Suppressor macrophage (primary cell): ENCODE results near the gene PLXDC2.
"Not testable (repeated sequence)": the region's sequence is repeated elsewhere in the genome, so short reads cannot be mapped to it uniquely, and the experiment has no call there.

ENCODE experiments used
- DNase-seq, 4 experiments: peaks; one replicate each; pipeline ENCODE4 v3.0.0-alpha.2; 2020 to 2022

The PLXDC2 gene

DNA sequence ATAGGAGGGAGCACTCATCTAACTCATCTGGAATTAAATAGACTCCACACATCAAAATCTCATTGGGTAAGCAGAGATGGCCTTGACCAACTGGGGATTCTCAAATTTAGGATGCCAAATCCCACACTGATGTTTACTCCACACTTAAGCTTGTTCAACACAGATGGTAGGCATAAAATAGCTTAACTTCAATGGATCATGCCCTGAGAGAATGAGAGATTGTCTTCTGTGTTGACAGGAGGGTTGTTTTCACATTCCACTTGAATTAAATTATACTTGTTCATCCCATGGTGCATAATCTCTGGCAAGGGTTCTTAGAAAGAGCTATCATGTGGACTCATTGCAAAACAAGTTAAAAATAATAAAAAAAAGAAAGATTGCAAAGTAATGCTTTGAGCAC, 391.4 kb downstream of the PLXDC2 start:
- DNase-seq: no peak

DNA sequence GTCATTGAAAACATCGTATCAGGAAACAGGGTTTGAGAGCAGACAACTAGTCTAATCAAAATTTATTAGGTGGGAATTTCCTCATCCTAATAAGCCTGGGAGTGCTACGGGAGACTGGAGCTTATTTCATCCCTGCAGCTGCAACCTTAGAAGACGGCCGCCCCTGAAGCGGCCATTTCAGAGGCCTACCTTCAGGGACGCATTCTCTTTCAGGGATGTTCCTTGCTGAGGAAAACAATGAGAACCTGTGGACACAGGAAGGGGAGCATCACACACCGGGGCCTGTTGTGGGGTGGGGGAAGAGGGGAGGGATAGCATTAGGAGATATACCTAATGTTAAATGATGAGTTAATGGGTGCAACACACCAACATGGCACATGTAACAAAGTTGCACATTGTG, 392.9 kb downstream of the PLXDC2 start:
- DNase-seq: not testable (repeated sequence)

DNA sequence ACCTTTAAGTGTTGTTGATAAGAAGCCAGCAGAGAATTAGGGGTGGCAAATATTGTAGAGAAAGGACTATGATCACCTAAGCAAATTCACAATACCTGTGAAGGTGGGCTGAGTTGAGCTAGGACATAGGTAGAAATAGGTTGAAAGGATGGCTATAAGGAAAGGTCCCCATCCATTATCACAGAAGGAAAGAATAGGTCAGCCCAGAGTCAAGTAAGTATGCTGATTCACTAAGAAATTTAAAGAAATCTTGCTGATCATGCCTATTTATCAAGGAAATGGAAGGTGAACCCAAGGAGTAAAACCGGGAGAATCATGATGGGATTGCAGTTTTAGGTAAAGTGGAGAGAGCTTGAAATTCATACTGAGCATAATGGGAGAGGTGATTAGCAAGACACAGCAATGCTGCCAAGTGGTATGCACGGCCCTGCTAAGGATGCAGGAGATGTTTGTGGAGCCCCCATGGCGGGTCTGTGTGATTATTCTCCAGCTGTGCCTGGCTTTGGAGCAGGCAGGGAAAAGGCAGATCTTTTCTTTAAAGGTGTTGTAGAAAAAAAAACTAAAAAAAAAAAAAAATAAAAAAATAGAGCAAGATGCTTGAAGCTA, 399.4 kb downstream of the PLXDC2 start:
- no peak for DNase-seq

GRCh38 chr10:20221356-20221755, 405.1 kb downstream of the PLXDC2 start:
- DNase-seq: no peak

DNA sequence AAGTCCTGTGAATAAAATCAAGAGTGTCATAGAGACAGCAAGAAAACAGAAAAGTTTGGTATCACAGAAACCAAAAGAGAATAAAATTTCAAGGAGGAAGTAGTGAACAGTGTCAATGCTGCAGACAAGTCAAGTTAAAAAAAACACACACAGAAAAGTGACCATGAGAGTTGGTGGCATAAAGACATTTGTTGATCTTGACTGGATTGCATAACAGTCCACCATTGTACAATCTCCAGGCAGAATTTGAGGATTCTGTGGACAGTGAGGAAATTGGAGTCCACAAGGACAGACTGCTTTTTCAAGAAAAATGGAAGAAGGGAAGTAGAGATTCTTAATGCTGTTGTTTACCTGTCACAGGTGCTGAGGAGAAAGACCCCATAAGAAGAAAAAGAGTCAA, 412.5 kb downstream of the PLXDC2 start:
- DNase-seq: peak; percentile 5 to 42 (median 20)

DNA sequence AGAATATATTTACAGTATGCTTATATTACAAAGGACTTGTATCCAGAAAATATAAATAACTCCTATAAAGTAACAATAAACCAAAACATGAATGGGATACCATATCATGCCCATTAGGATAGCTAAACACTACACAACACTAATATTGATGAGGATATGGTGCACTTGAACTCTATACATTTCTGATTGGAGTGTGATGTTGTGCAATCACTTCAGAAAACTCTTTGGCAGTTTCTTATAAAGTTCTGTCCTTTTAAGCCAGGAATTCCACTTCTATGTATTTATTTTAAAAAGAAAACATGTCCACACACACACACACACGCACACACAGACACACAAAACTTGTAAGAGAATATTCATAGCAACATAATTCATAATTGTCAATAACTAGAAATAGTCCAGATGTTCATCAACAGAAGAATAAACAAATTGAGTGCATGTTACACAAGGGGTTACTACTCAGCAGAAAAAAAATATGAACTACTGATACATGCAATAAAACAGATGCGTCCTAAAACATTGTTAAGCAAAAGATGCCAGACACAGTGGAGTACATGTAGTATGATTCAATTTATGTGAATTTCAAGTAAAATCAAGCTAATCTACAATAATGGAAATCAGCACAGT, 416.0 kb downstream of the PLXDC2 start:
- DNase-seq: no peak

GRCh38 chr10:20233423-20233822, 417.2 kb downstream of the PLXDC2 start:
- no peak for DNase-seq

GRCh38 chr10:20234579-20234978, 418.3 kb downstream of the PLXDC2 start:
- DNase-seq: no peak

- DNase-seq: no peak
These were observed 420.9 kb downstream of the PLXDC2 start for GRCh38 chr10:20237091-20237570.

DNA sequence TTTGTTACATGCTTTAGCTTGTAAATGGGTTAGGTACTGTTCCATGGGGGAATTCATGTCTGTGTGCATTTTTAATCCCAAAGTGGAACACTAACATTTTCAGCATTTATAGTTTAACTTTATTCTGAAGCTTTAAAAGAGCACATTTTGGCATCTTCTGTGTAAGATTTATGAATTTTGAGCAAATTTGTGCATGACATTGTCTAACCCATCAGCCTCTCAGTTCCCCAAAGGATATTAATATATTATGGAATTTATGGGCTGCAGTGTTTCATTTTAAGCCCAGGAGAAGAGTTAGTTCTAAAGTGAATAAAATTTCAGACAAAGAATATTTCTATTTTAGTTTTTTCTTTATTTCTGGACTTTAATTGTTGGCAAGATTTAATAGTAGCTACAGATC, 421.4 kb downstream of the PLXDC2 start:
- no peak for DNase-seq

- no peak for DNase-seq
These were observed 424.4 kb downstream of the PLXDC2 start for GRCh38 chr10:20240643-20241042.

GRCh38 chr10:20247454-20247853, 431.2 kb downstream of the PLXDC2 start:
- no peak for DNase-seq

DNA sequence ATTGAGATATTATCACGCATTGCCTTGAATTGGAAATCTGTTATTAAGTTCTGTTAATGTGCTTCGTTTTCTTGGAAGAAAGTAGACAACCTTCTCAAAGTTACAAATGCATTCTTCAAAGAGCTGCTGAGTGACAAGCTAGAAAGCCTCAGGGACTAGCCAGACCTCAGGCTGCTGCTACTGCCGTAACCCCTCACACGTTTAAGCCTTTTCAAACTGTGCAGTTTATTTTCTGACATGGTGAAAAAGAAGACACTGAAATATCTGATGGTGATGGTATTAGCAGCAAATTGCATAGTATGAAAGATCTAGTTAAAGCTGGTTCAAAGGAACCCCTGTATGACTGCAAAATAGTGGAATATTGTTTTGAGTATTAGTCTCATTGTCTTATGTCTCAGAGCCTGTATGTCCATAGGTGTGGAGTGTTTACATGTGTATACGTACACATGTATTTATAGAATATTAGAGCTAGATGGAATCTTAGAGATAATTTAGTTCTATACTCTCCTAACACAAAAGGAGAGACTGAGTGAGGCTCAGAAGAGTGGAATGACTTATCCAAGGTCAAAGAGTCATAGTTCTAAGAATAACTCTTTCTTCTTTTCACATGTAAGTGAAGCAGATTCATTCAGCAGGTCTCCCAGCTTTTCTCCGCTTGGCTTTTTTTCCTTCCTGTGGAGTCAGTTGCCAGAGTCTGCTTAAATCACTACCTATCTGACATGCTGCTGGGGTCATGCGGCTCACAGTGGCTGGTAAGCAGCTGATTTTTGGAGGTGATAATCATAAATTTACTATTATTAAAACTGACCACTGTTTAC, 431.9 kb downstream of the PLXDC2 start:
- DNase-seq: no peak

GRCh38 chr10:20254078-20254477, 437.8 kb downstream of the PLXDC2 start:
- DNase-seq: no peak

GRCh38 chr10:20254497-20254896, 438.3 kb downstream of the PLXDC2 start:
- no peak for DNase-seq

DNA sequence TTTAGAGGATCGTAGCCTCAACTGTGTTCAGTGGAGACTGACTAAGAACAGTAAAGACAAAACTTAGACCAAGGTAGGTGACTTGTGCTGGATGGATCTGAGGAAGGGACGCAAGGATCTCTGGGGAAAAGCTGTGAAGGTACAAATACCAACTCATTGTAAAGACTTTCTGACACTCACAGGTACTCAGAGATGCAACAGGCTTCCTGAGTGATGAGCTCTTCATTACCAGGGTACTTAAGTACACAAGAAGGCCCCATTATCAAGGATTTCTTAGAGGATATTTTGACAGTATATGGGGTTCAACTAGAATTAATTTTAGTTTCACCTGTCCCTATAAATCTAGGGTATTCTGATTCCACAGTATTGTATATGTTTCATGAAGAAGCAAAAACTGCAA, 440.7 kb downstream of the PLXDC2 start:
- DNase-seq: no peak

DNA sequence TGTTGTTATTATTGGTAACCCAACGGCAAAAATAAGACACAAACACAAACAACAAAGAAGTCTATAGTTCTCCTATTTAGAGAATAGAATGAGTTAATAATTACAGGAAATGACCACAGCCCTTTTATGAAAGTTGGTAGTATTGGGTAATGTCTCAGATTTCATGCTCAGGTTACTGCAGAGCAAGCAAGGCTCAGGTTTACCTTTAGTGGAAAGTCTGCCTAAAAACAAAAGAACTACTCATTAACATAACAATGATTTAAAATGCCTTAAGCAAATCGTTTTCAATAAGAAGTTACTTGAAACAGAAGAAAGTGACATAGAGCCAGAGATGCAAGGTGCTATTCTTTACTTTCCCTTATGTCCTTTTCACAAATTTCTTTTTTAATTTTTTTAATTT, 441.2 kb downstream of the PLXDC2 start:
- DNase-seq: no peak

DNA sequence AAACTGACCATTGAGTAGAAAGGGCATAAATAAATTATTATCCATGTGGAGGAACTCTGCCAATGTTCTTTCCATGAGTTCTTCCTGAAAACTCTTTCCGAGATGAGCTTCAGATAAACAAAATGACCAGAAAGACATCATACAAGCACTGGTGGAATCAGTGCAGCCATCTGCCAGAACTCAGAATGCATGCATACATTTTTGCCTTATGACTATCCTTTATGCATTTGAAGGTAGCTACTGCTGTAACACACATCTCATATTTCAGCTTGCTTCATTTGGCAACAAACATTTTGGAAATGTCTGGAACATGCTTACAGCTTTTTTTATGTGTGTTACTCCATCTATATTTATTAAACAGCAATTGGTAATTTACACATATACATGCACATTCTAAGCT, 448.9 kb downstream of the PLXDC2 start:
- DNase-seq: no peak

DNA sequence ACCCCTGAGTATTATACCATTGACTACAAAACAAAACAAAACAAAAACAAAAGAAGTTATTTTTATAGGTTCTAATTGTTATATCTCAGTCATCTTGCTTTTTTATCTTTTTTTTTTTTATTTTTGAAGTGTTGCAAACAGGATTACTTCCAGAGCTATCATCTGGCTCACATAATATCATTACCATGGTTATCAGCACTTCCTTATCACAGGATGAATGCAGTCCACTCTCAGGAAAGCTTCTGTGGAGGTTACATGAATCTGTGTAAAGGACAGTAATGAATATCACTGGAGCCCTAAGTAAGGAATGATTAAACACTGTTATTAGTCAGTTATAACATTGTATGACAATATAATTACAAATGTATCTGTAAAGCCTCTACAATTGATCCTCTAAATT, 451.5 kb downstream of the PLXDC2 start:
- no peak for DNase-seq

- DNase-seq: no peak
These were observed 455.3 kb downstream of the PLXDC2 start for GRCh38 chr10:20271490-20271889.

GRCh38 chr10:20272608-20273007, 456.4 kb downstream of the PLXDC2 start:
- no peak for DNase-seq

DNA sequence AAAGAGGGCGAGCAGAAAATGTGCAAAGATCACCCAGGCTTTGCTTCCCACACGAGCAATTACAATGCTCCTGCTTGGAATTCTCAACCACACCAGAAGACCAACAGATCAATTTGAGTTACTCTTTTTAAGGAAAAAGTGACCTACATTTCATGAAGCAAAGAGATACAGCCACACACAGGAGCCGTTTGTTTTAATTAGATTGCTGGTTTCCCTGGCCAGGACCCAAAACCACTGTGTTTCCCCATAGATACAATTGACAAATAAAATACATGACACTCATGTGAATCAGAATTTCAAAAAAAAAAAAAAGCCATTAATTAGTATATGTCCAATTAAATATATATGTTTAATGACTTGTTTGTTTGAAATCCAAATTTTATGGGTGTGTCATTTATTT, 458.3 kb downstream of the PLXDC2 start:
- no peak for DNase-seq

DNA sequence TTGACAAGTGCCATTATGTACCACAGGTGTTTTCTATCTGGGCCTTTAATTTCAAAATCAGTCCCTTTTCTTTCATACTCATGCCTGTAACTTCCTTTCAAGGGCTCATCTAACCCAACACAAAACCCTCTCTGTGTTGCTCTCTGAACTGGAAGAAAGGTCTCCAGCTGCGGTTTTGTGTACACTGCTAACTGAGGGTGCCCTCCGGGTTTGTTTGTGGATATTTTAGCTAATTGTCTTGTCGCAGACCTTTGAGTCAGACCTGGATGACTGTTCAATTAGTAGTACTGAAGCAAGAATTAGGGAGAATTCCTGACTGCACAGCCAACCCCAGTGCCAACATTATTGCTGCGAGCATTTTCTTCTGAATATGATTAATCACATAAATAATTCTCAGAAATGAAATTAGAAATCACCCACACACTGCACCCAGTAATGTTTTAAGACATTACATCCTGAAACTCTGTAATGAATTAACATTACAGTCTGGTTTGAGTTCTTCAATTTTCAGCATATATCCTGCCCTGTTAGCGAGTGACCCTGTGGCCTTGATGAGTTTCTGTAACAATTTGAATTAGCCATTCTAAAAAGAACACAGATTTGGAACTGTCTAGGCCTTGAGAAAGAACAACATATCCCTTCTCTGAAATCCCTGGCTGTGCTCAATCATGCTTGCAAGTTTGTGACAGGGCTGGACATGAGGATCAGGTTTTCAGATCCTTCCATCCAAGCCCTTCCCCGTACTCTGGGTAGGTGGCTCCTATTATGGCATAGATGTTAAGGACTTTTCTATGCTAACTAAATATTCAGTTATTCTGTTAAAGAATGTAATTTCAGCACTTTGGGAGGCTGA, 460.1 kb downstream of the PLXDC2 start:
- no peak for DNase-seq
